SU-DHL-6 (cell line): ENCODE data around the gene ADAMTS3.

Source experiments
- CTCF ChIP-seq: fragments of 200-600 bp; sonication (generic); IDR thresholded peaks from one replicate; pipeline ENCODE4 v1.5.1; 2017; ENCODE audit warnings: antibody characterized with exemption, mild to moderate bottlenecking, low read length, moderate library complexity; ENCODE audit not compliant: insufficient read depth, poor library complexity, severe bottlenecking
- EZH2phosphoT487 ChIP-seq: fragments of 200-600 bp; sonication (generic), shearing (Covaris generic); conservative IDR thresholded peaks from 2 replicates; pipeline ENCODE4 v1.6.1; 2018; ENCODE audit warnings: mild to moderate bottlenecking, antibody characterized with exemption, low read length, moderate library complexity, mixed read lengths

GRCh38 chr4:72305620-72306019 is 263.4 kb downstream of the ADAMTS3 start:
- no peak for TF ChIP-seq CTCF
- no peak for TF ChIP-seq EZH2phosphoT487
